Mesodermal cell (in vitro differentiated cells): ENCODE data around the gene DAB2.

Source experiments
- H3K27ac ChIP-seq: 2 replicates; pipeline ENCODE4 v1.7.0; 2013; ENCODE audit warnings: mild to moderate bottlenecking, low read depth, low read length, moderate library complexity; ENCODE audit not compliant: severe bottlenecking
- H3K36me3 ChIP-seq: 2 replicates; pipeline ENCODE4 v1.7.1; 2013; ENCODE audit warnings: mild to moderate bottlenecking, low read length, moderate library complexity; ENCODE audit not compliant: control insufficient read depth, insufficient read depth
- H3K4me1 ChIP-seq: one replicate; pipeline ENCODE4 v1.7.1; 2013; ENCODE audit warnings: mild to moderate bottlenecking, low read length; ENCODE audit not compliant: insufficient read depth, control insufficient read depth, poor library complexity, severe bottlenecking
- H3K4me3 ChIP-seq: 2 replicates; pipeline ENCODE4 v1.7.0; 2013; ENCODE audit warnings: low read length, control low read depth, mild to moderate bottlenecking; ENCODE audit not compliant: insufficient read depth, poor library complexity, severe bottlenecking; ENCODE audit errors: extremely low read depth
- H3K9me3 ChIP-seq: 2 replicates; pipeline ENCODE4 v1.7.1; 2013; ENCODE audit warnings: mild to moderate bottlenecking, low read length, moderate library complexity; ENCODE audit not compliant: control insufficient read depth
- WGBS, 2 experiments: methylation state at CpG; one replicate each; pipeline ENCODE4 v1.1.5; 2013; ENCODE audit warnings: missing lambda C conversion rate in 2 of 2; ENCODE audit not compliant: insufficient coverage in 2 of 2; 5-methylcytosine and 5-hydroxymethylcytosine counted together

The DAB2 gene

GRCh38 chr5:39422036-39422606, 2.7 kb downstream of the DAB2 start:
- H3K9me3 ChIP-seq, result no peaks in the 10 kb centered on the region
- H3K4me3 ChIP-seq, result peak overlapping the region; percentile 72
- 67 to 100% methylated on average over 1 to 3 of the region's 3 CpGs for WGBS, 2 experiments
- H3K4me1 ChIP-seq, result peaks cover 35% of the 10 kb centered on the region
- H3K27ac ChIP-seq, result no peak overlapping the region
- H3K36me3 ChIP-seq, result peaks cover 24% of the 10 kb centered on the region

DNA sequence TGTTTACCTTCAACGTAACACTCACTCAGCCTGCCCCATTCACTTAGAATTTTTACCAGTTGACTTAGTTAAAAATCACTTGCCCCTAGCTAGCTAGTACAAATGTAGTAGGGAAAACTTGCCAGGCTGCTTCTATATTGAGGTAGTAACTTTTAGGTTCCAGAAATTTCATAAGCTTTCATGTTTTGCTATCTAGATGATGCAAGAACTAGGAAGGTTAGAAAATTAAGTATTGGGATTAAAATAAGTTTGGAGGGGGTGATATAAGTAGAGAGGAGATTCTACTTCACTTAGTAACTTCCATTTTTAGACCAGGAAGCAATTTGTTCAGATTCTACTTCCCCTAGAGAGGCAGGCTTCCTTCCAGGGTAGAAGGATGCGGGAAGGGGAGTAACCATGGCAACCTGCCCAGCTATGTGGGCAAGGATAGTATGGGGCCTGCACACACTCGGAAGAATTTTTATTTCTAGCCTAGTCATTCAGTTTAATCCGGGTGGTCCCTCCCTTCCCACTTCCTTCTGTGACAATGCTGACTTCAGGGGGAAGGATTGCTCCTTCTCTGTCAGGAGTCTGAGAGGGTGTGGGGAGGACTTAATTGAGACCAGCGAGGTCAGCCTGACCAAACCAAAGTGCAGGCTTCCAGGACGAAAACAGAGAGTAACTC, 4.2 kb downstream of the DAB2 start:
- Histone ChIP-seq H3K27ac (peak overlapping the region; percentile 37), H3K9me3 (no peaks in the 10 kb centered on the region), H3K4me3 (no peak overlapping the region), H3K36me3 (peaks cover 36% of the 10 kb centered on the region), H3K4me1 (peaks cover 22% of the 10 kb centered on the region)
- 80 to 100% methylated on average over 1 to 3 of the region's 6 CpGs for WGBS, 2 experiments

GRCh38 chr5:39419796-39420195, 5.0 kb downstream of the DAB2 start:
- peaks cover 42% of the 10 kb centered on the region for H3K36me3 ChIP-seq
- 80% methylated on average over 1 of the region's 1 CpG; no CpG with 5 or more reads in 1 of the 2 experiments for WGBS, 2 experiments
- peaks cover 22% of the 10 kb centered on the region for H3K4me1 ChIP-seq
- H3K27ac ChIP-seq, result no peak overlapping the region
- H3K4me3 ChIP-seq, result no peak overlapping the region
- no peaks in the 10 kb centered on the region for H3K9me3 ChIP-seq

GRCh38 chr5:39417979-39418378, 6.8 kb downstream of the DAB2 start:
- Histone ChIP-seq H3K27ac (no peak overlapping the region), H3K36me3 (peaks cover 49% of the 10 kb centered on the region), H3K4me3 (no peak overlapping the region), H3K9me3 (no peaks in the 10 kb centered on the region), H3K4me1 (peaks cover 22% of the 10 kb centered on the region)
- WGBS, 2 experiments, result 100% methylated on average over 1 of the region's 3 CpGs; no CpG with 5 or more reads in 1 of the 2 experiments

DNA sequence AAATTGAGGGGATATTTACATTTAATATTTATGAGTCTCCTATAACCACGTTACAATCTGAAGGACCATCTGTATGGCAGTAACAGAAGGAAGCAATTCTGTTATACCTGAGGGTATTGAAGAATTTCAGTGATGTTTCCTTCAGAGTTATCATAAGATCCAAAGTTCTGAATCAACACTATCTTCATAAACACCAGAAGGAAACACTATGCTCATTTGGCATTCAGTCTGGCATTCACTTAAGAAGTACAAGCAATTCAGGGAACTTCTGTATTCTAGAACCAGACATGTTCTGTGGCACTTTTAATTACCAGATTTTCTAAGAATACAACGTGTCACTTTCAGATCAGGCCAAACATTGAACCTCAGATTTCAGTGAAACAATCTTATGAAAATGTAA, 9.6 kb downstream of the DAB2 start:
- Histone ChIP-seq H3K9me3 (no peaks in the 10 kb centered on the region), H3K4me1 (peaks cover 1% of the 10 kb centered on the region), H3K36me3 (peaks cover 43% of the 10 kb centered on the region), H3K27ac (no peak overlapping the region), H3K4me3 (no peak overlapping the region)
- 73 to 100% methylated on average over 1 of the region's 2 CpGs for WGBS, 2 experiments

DNA sequence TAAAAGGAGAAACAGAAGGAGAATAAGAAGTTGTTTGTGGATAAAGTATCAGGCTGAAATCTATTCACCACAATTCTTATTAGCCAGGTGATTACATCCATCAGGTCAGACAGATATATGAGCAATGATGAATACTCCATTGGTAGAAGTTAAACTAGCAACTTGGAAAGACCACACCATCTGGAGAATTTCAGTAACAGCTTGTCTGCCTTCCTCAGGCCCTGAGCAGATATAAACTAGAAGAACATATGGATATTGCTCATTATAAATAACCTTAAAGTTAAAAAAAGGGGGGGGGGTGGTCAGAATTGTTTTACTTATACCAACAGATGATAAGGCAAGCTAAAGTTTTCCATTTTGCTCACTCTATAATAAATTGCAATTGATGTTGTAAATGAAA, 10.4 kb downstream of the DAB2 start:
- no peaks in the 10 kb centered on the region for H3K9me3 ChIP-seq
- H3K4me1 ChIP-seq, result peaks cover 5% of the 10 kb centered on the region
- no peak overlapping the region for H3K27ac ChIP-seq
- H3K4me3 ChIP-seq, result no peak overlapping the region
- H3K36me3 ChIP-seq, result peaks cover 43% of the 10 kb centered on the region

DNA sequence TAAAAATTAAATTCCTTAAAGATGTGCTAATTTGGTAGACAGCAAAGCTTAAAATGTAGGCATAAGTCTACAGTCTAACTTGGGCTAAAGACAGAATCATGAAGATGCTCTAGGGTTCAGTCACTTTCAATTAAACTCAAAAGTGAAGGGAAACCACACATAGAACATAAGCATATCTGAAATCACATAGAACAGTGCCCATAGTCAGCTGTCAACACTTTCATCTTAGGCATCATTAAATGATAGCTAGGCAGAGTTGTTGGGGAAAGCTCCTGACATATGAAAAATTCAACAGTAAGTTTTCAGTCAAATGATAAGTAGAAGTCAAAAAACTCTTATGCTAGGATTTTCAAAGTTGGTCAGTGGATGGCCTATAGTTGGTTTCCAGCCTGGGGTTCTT, 11.0 kb downstream of the DAB2 start:
- Histone ChIP-seq H3K4me3 (no peak overlapping the region), H3K36me3 (peaks cover 47% of the 10 kb centered on the region), H3K9me3 (no peaks in the 10 kb centered on the region), H3K27ac (no peak overlapping the region), H3K4me1 (peaks cover 5% of the 10 kb centered on the region)

DNA sequence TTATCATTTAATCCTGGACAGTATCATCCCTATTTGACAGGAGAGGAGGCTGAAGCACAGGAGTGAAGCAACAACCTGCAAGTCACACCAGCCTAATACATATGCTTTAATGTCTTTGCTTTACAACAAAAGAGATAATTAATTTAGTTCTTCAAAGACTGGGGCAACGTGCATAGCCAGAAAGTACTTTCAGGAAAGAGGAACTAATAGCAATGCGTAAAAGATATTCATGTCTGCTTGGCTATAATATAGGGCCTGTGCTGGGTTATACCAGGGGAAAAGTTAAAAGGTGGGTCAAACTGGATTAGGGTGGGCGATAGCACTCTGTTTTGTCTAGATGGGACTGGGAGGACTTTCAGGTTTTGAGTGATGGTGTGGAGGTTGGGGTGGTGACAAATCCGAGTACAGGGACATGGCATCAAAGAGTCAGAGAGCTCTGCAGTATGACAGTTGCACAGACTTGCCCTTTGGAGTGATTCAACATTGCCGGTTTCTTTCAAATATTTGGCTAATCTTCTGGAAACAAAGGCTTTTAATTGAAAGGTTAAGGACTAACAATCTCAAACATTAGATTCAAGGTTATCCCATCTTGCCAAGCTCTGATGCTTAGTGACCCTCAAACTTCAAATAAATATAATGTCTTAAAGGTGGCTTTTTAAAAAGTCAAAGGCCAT, 11.9 kb downstream of the DAB2 start:
- Histone ChIP-seq H3K4me1 (peaks cover 5% of the 10 kb centered on the region), H3K27ac (no peak overlapping the region), H3K4me3 (no peak overlapping the region), H3K36me3 (peaks cover 50% of the 10 kb centered on the region), H3K9me3 (no peaks in the 10 kb centered on the region)
- WGBS, 2 experiments, result 86 to 88% methylated on average over 4 of the region's 5 CpGs

DNA sequence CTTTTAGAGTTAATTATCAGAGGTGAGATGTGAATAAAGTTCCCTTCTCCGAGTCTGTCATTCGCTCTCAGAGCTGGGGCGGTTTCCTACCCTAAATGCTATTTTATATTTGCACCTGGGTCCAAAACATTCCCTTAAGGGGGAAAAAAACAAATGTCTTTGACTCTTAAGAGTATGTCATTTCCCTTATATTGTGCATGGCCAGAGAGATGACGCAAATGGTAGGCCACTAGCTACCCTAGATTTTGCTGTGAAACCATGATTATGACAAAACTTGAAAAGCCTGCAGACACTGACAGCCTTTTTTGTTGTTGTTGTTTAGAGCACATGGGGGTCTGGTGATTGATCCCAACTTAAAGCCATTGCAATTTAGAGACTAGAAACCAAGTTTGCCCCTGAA, 12.8 kb downstream of the DAB2 start:
- Histone ChIP-seq H3K9me3 (no peaks in the 10 kb centered on the region), H3K4me1 (peaks cover 5% of the 10 kb centered on the region), H3K27ac (no peak overlapping the region), H3K36me3 (peaks cover 50% of the 10 kb centered on the region), H3K4me3 (no peak overlapping the region)
- 86 to 100% methylated on average over 1 of the region's 4 CpGs for WGBS, 2 experiments

DNA sequence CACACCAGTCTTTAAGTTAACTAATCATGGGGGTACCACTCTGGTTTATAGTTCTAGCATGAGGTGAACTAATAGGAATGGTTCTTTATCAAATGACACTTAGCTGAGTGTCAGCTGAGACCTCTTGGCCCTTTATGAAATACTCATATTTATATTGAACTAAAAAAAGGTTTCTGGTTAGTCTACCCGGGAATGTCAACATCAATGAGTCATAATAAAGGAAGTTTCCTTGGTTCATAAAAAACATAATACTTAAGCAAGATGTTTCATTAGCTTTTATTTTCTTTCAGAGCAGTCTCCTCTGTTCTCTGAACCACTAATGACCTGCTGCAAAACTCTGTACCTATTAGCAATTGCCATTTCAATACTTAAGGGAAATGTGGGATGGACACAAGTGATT, 13.7 kb downstream of the DAB2 start:
- Histone ChIP-seq H3K36me3 (peaks cover 49% of the 10 kb centered on the region), H3K4me3 (no peak overlapping the region), H3K27ac (no peak overlapping the region), H3K9me3 (no peaks in the 10 kb centered on the region), H3K4me1 (peaks cover 5% of the 10 kb centered on the region)
- WGBS, 2 experiments, result no CpG with 5 or more reads among the region's 1 CpG

DNA sequence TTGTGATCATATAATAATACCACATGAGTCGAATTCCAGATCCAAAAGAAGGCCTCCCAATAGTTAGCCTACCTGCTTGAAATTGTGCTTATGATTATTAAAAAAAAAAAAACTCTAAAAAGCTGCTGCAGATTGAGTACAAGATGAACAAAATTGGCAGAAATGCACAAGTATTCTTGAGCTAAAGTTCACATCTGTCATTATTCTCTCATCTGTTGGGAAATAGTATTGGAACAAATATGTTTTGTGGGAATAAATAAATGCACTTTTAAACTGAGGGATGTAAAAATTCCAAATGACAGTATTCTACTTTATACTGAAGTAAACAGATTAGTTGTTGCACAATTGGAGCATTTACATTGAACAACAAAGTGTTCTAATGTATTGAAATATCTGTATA, 15.7 kb downstream of the DAB2 start:
- Histone ChIP-seq H3K27ac (no peak overlapping the region), H3K36me3 (peaks cover 47% of the 10 kb centered on the region), H3K4me1 (peaks cover 5% of the 10 kb centered on the region), H3K9me3 (no peaks in the 10 kb centered on the region), H3K4me3 (no peak overlapping the region)
- WGBS, 2 experiments, result no CpG with 5 or more reads among the region's 1 CpG
